IMR-90 (cell line): ENCODE results near the gene POMGNT1. TPM values are rescaled to one million over a fixed set of nuclear protein-coding genes. Genes with fewer than 3 reads are reported as not detected.

ENCODE experiments used
- ATAC-seq: fragments of 200-7000 bp; cut with Tn5 transposase; 2 replicates; pipeline ENCODE4 v1.9.1; 2020; ENCODE audit warnings: low read depth, mild to moderate bottlenecking, moderate library complexity
- BruUV-seq: library from RNA; stranded (reverse); fragments of 400-500 nt; replicated peaks from 2 replicates; lab custom pipeline; 2021; lab: Mats Ljungman, UMichigan
- CTCF ChIA-PET: fragments of 300-600 bp; formaldehyde crosslinking; extraction: SDS; loops from one replicate; lab custom pipeline; 2021; ENCODE audit warnings: antibody characterized with exemption; lab: Yijun Ruan, JAX
- POLR2A ChIA-PET: fragments of 300-600 bp; sonication (Branson Sonifier 250); formaldehyde crosslinking; loops from one replicate; lab custom pipeline; 2022; ENCODE audit warnings: antibody characterized with exemption; ENCODE audit not compliant: unreplicated experiment; lab: Charles Lee
- DNase-seq: peaks from one replicate; pipeline ENCODE4 v3.0.0; 2013
- H2AFZ ChIP-seq: replicated peaks from 2 replicates; pipeline ENCODE3; 2013; ENCODE audit warnings: low read length, mild to moderate bottlenecking; ENCODE audit not compliant: poor library complexity
- H2AK5ac ChIP-seq: 2 replicates; pipeline ENCODE4 v1.6.1; 2013; ENCODE audit warnings: low read depth, low read length, inconsistent platforms
- H2AK9ac ChIP-seq: replicated peaks from 2 replicates; pipeline ENCODE3; 2013; ENCODE audit warnings: mild to moderate bottlenecking, low read depth, low read length, moderate library complexity; ENCODE audit not compliant: poor library complexity
- H2BK120ac ChIP-seq: 2 replicates; pipeline ENCODE4 v1.6.1; 2013; ENCODE audit warnings: low read depth, low read length, inconsistent platforms
- H2BK15ac ChIP-seq: 3 replicates; pipeline ENCODE4 v1.6.1; 2013; ENCODE audit warnings: low read depth, low read length, inconsistent platforms
- H2BK20ac ChIP-seq: 2 replicates; pipeline ENCODE4 v1.6.1; 2013; ENCODE audit warnings: low read depth, mild to moderate bottlenecking, inconsistent platforms, low read length, moderate library complexity
- H2BK5ac ChIP-seq: 2 replicates; pipeline ENCODE4 v1.6.1; 2013; ENCODE audit warnings: mild to moderate bottlenecking, low read depth, low read length, inconsistent platforms; ENCODE audit not compliant: poor library complexity, severe bottlenecking
- H3K14ac ChIP-seq: replicated peaks from 2 replicates; pipeline ENCODE4 v1.6.1; 2013; ENCODE audit warnings: low read depth, low read length, inconsistent platforms
- H3K18ac ChIP-seq: 2 replicates; pipeline ENCODE4 v1.6.1; 2013; ENCODE audit warnings: low read depth, low read length, control low read depth
- H3K23ac ChIP-seq: 2 replicates; pipeline ENCODE4 v1.6.1; 2013; ENCODE audit warnings: low read depth, low read length, inconsistent platforms
- H3K27ac ChIP-seq: 2 replicates; pipeline ENCODE4 v1.5.1; 2013; ENCODE audit warnings: mild to moderate bottlenecking, control low read depth, low read length; ENCODE audit not compliant: insufficient read depth
- H3K27me3 ChIP-seq: 2 replicates; pipeline ENCODE4 v1.6.1; 2013; ENCODE audit warnings: low read length; ENCODE audit not compliant: control insufficient read depth, insufficient read depth
- H3K36me3 ChIP-seq: 2 replicates; pipeline ENCODE4 v1.6.1; 2013; ENCODE audit warnings: low read length, mixed read lengths; ENCODE audit not compliant: control insufficient read depth, insufficient read depth
- H3K4ac ChIP-seq: 2 replicates; pipeline ENCODE4 v1.6.1; 2013; ENCODE audit warnings: low read depth, low read length, inconsistent platforms
- H3K4me1 ChIP-seq: 2 replicates; pipeline ENCODE4 v1.6.1; 2013; ENCODE audit warnings: low read length, mixed read lengths; ENCODE audit not compliant: control insufficient read depth, insufficient read depth
- H3K4me2 ChIP-seq: 2 replicates; pipeline ENCODE4 v1.6.1; 2013; ENCODE audit warnings: low read depth, mild to moderate bottlenecking, control low read depth, low read length, moderate library complexity
- H3K4me3 ChIP-seq: 2 replicates; pipeline ENCODE4 v1.5.1; 2013; ENCODE audit warnings: low read depth, mild to moderate bottlenecking, control low read depth, low read length, moderate library complexity; ENCODE audit not compliant: insufficient read depth
- H3K56ac ChIP-seq: 2 replicates; pipeline ENCODE4 v1.6.1; 2013; ENCODE audit warnings: low read length, inconsistent platforms; ENCODE audit not compliant: insufficient read depth; ENCODE audit errors: extremely low read depth
- H3K79me1 ChIP-seq, 2 experiments: 2 replicates each; pipeline ENCODE4 v1.6.1; 2013; ENCODE audit warnings: low read length in 2 of 2, inconsistent platforms in 1 of 2, low read depth in 1 of 2
- H3K9ac ChIP-seq: 2 replicates; pipeline ENCODE4 v1.6.1; 2013; ENCODE audit warnings: low read depth, low read length, control low read depth
- H3K9me1 ChIP-seq: 2 replicates; pipeline ENCODE4 v1.6.1; 2013; ENCODE audit warnings: low read length, inconsistent platforms; ENCODE audit not compliant: insufficient read depth
- H3K9me3 ChIP-seq: 2 replicates; pipeline ENCODE4 v1.6.1; 2013; ENCODE audit warnings: low read length; ENCODE audit not compliant: control insufficient read depth, insufficient read depth
- H4K20me1 ChIP-seq: 2 replicates; pipeline ENCODE4 v1.6.1; 2013; ENCODE audit warnings: low read length, inconsistent platforms; ENCODE audit not compliant: insufficient read depth
- H4K5ac ChIP-seq: 2 replicates; pipeline ENCODE4 v1.6.1; 2013; ENCODE audit warnings: mild to moderate bottlenecking, low read depth, low read length, control low read depth
- H4K8ac ChIP-seq, 2 experiments: 2 replicates each; pipeline ENCODE4 v1.6.1; 2013; ENCODE audit warnings: low read depth in 2 of 2, low read length in 2 of 2, control low read depth in 1 of 2, inconsistent platforms in 1 of 2
- H4K91ac ChIP-seq: 2 replicates; pipeline ENCODE4 v1.6.1; 2013; ENCODE audit warnings: low read depth, low read length, inconsistent platforms; ENCODE audit not compliant: insufficient read depth
- CEBPB ChIP-seq: IDR thresholded peaks from 2 replicates; pipeline ENCODE4 v1.6.1; 2012; ENCODE audit warnings: low read depth, low read length, improper control_type of control experiment
- ELK1 ChIP-seq: fragments of 150-350 bp; IDR thresholded peaks from 2 replicates; pipeline ENCODE4 v1.6.1; 2016; ENCODE audit warnings: low read depth, mild to moderate bottlenecking, low read length, moderate library complexity, borderline replicate concordance
- FOS ChIP-seq: fragments of 150-350 bp; IDR thresholded peaks from 2 replicates; pipeline ENCODE4 v1.6.1; 2016; ENCODE audit warnings: low read depth, low read length
- POLR2A ChIP-seq: IDR thresholded peaks from 2 replicates; pipeline ENCODE4 v1.6.1; 2012; ENCODE audit warnings: mild to moderate bottlenecking, low read depth, low read length
- WGBS, 2 experiments: methylation state at CpG; one replicate each; pipeline versions ENCODE4 v1.1.5 to v1.1.7; 2013; ENCODE audit warnings: missing lambda C conversion rate in 2 of 2; ENCODE audit not compliant: insufficient read length in 1 of 2; ENCODE audit errors: extremely low coverage in 2 of 2; 5-methylcytosine and 5-hydroxymethylcytosine counted together
- dilution Hi-C: fragments of 300-500 bp; cut with HindIII; formaldehyde crosslinking; loops from one replicate; pipeline ENCODE4 v1.14.3; 2018; ENCODE audit warnings: low sequenced_read_pairs; ENCODE audit not compliant: unreplicated experiment
- in situ Hi-C: fragments of 300-500 bp; cut with MboI; formaldehyde crosslinking; loops from 3 replicates; pipeline ENCODE4 v1.14.3; 2019; ENCODE audit warnings: low sequenced_read_pairs, inconsistent platforms, mixed read lengths
- intact Hi-C: fragments of 100-400 bp; cut with micrococcal nuclease; formaldehyde crosslinking; loops from 2 replicates; pipeline ENCODE4 v1.10.0; 2022
- polyA plus RNA-seq, 3 experiments: library from polyadenylated mRNA; depleted of rRNA; stranded (reverse); fragments of >200 nt; gene quantifications; 2 replicates each; pipeline ENCODE4 v1.2.3, GENCODE V29; 2012; ENCODE audit warnings: low replicate concordance in 1 of 3
- total RNA-seq: library from RNA; depleted of rRNA; stranded (reverse); fragments of >200 nt; gene quantifications from 2 replicates; pipeline ENCODE4 v1.2.3, GENCODE V29; 2012

POMGNT1 gene
- total and polyA plus RNA-seq, 2 of the 4 experiments (the other 2 are of a cell fraction): 54.8 to 65.3 TPM

GRCh38 chr1:46206399-46206798, 8.2 kb upstream of the POMGNT1 start:
- ATAC-seq: no peak
- intact Hi-C loops: no loop called here
- in situ Hi-C loops: no loop called here
- H3K9me1 ChIP-seq: peaks cover 2% of the 10 kb centered on the region; the same call in 1 of the 2 replicates
- dilution Hi-C loops: no loop called here
- BruUV-seq: no TSS peak
- no peak overlapping the region for H4K91ac ChIP-seq
- no peak overlapping the region for H3K18ac ChIP-seq
- H2AK5ac ChIP-seq: no peak overlapping the region
- no peaks in the 10 kb centered on the region for H4K20me1 ChIP-seq
- H2AK9ac ChIP-seq: no peak overlapping the region
- H3K27ac ChIP-seq: no peak overlapping the region
- H3K27me3 ChIP-seq: no peaks in the 10 kb centered on the region
- no CpG with 5 or more reads among the region's 2 CpGs for WGBS, 2 experiments
- H3K79me1 ChIP-seq: peaks cover 0 to 9% of the 10 kb centered on the region in 2 experiments; a peak in 1 of 4 replicates
- no peak overlapping the region for H2AFZ ChIP-seq
- H3K9me3 ChIP-seq: no peaks in the 10 kb centered on the region
- CTCF ChIA-PET: interaction anchor here (1.0 kb wide), 1 partner anchor 17 kb away, joined by 4 read pairs; no protein-coding TSS in a partner anchor
- H2BK20ac ChIP-seq: no peak overlapping the region
- no peak overlapping the region for H4K5ac ChIP-seq
- no peak overlapping the region for H3K56ac ChIP-seq
- no peak overlapping the region for H3K4ac ChIP-seq
- H4K8ac ChIP-seq: no peak overlapping the region
- no peak overlapping the region for H3K14ac ChIP-seq
- no peaks in the 10 kb centered on the region for H3K36me3 ChIP-seq
- H2BK5ac ChIP-seq: no peak overlapping the region
- H3K4me2 ChIP-seq: no peak overlapping the region
- H2BK120ac ChIP-seq: no peak overlapping the region
- peaks cover 2% of the 10 kb centered on the region; the same call in 1 of the 2 replicates for H3K4me1 ChIP-seq
- H3K9ac ChIP-seq: no peak overlapping the region
- H3K23ac ChIP-seq: no peak overlapping the region
- TF ChIP-seq FOS (no peak), ELK1 (no peak), CEBPB (no peak), POLR2A (no peak)
- POLR2A ChIA-PET: no interaction called here
- DNase-seq: no peak
- no peak overlapping the region for H3K4me3 ChIP-seq
- H2BK15ac ChIP-seq: no peak overlapping the region
